ENCODE measurements around the gene TSC22D1. TPM values are rescaled to one million over a fixed set of nuclear protein-coding genes. Genes with fewer than 3 reads are reported as not detected.
A peak's percentile ranks its signal among the peaks of the same experiment; 100 is the strongest.

The TSC22D1 gene
- total and polyA plus RNA-seq, 2 of the 4 experiments (the other 2 are of a cell fraction), result 30.8 to 42.2 TPM

GRCh38 chr13:44575035-44575434 lies 1.1 kb downstream of the TSC22D1 start:
- Histone ChIP-seq H2AFZ (replicated peaks; ENCODE audit: low read length, poor library complexity) (peak overlapping the region; percentile 11), H2BK5ac (ENCODE audit: low read depth, low read length, poor library complexity, severe bottlenecking) (peak overlapping the region; percentile 33), H3K4me3 (ENCODE audit: insufficient read depth, low read depth, low read length) (peak overlapping the region; percentile 80), H3K27ac (ENCODE audit: insufficient read depth, low read length) (peak overlapping the region; percentile 91), H2BK120ac (ENCODE audit: low read depth, low read length) (no peak overlapping the region), H4K5ac (ENCODE audit: low read depth, low read length) (no peak overlapping the region; the same call in 1 of the 2 replicates), H3K14ac (replicated peaks; ENCODE audit: low read depth, low read length) (peak overlapping the region; percentile 48), H3K27me3 (ENCODE audit: control insufficient read depth, insufficient read depth, low read length) (no peaks in the 10 kb centered on the region), H2BK15ac (ENCODE audit: low read depth, low read length) (0 out of 3 replicates have a peak overlapping the region, but pooled peaks have one; percentile 28), H2BK20ac (ENCODE audit: low read depth, low read length) (no peak overlapping the region), H3K4ac (ENCODE audit: low read depth, low read length) (peak overlapping the region; percentile 83), H3K4me2 (ENCODE audit: low read depth, low read length) (peak overlapping the region; percentile 94), H3K9me1 (ENCODE audit: insufficient read depth, low read length) (peaks cover 23% of the 10 kb centered on the region), H3K18ac (ENCODE audit: low read depth, low read length) (no peak overlapping the region), H3K79me1 (ENCODE audit: low read depth in 1 of 2, low read length in 2 of 2) (peaks cover 24 to 52% of the 10 kb centered on the region in 2 experiments), H3K4me1 (ENCODE audit: control insufficient read depth, insufficient read depth, low read length) (peaks cover 24% of the 10 kb centered on the region), H3K9me3 (ENCODE audit: control insufficient read depth, insufficient read depth, low read length) (no peaks in the 10 kb centered on the region), H3K36me3 (ENCODE audit: control insufficient read depth, insufficient read depth, low read length) (peaks cover 11% of the 10 kb centered on the region), H4K8ac (ENCODE audit: low read depth in 2 of 2, low read length in 2 of 2) (peak overlapping the region in 1 of 2 experiments; percentile 10; a peak in 1 of 4 replicates), H3K23ac (ENCODE audit: low read depth, low read length) (peak overlapping the region; percentile 87), H2AK9ac (replicated peaks; ENCODE audit: low read depth, low read length, poor library complexity) (peak overlapping the region; percentile 58), H3K9ac (ENCODE audit: low read depth, low read length) (peak overlapping the region; percentile 87), H4K91ac (ENCODE audit: insufficient read depth, low read depth, low read length) (peak overlapping the region; percentile 55; the same call in 1 of the 2 replicates), H2AK5ac (ENCODE audit: low read depth, low read length) (peak overlapping the region; percentile 53; the same call in 1 of the 2 replicates), H3K56ac (ENCODE audit: extremely low read depth, insufficient read depth, low read length) (peak overlapping the region; percentile 14; the same call in 1 of the 2 replicates), H4K20me1 (ENCODE audit: insufficient read depth, low read length) (peaks cover 35% of the 10 kb centered on the region)
- ATAC-seq (ENCODE audit: low read depth), result no peak
- no peak for DNase-seq
- no peak for TF ChIP-seq MXI1 (IDR thresholded peaks at IDR 0.05; ENCODE audit: borderline replicate concordance, low read depth, low read length)
- no peak for TF ChIP-seq ELK1 (IDR thresholded peaks at IDR 0.05; ENCODE audit: borderline replicate concordance, low read depth, low read length)
- TF ChIP-seq POLR2A (IDR thresholded peaks at IDR 0.05; ENCODE audit: low read depth, low read length), result no peak
- TF ChIP-seq BHLHE40 (IDR thresholded peaks at IDR 0.05; ENCODE audit: low read depth, low read length), result no peak
- no peak for TF ChIP-seq FOS (IDR thresholded peaks at IDR 0.05; ENCODE audit: low read depth, low read length)
- no peak for TF ChIP-seq CHD1 (IDR thresholded peaks at IDR 0.05; ENCODE audit: low read depth, low read length)
- TF ChIP-seq NFE2L2 (IDR thresholded peaks at IDR 0.05; ENCODE audit: low read depth, low read length), result no peak
- TF ChIP-seq MAZ (IDR thresholded peaks at IDR 0.05; ENCODE audit: borderline replicate concordance, low read depth, low read length), result no peak
- no peak for TF ChIP-seq USF2 (IDR thresholded peaks at IDR 0.05; ENCODE audit: low read depth, low read length)
- TF ChIP-seq CTCF (conservative IDR thresholded peaks at IDR 0.05; ENCODE audit: low read depth, low read length), result no peak
- no peak for TF ChIP-seq MAFK (IDR thresholded peaks at IDR 0.05; ENCODE audit: low read depth, low read length)
- TF ChIP-seq RFX5 (IDR thresholded peaks at IDR 0.05; ENCODE audit: low read depth, low read length), result no peak
- TF ChIP-seq RCOR1 (IDR thresholded peaks at IDR 0.05; ENCODE audit: insufficient replicate concordance, low read length), result no peak
- TF ChIP-seq RAD21 (IDR thresholded peaks at IDR 0.05; ENCODE audit: low read length), result no peak
- no peak for TF ChIP-seq CEBPB (IDR thresholded peaks at IDR 0.05; ENCODE audit: low read depth, low read length)
- no peak for TF ChIP-seq SMC3 (IDR thresholded peaks at IDR 0.05; ENCODE audit: low read depth, low read length)
- ChIA-PET CTCF (interaction anchor here (1.1 to 1.6 kb wide), 2 partner anchors 13 to 18 kb away, joined by 3 to 5 read pairs; no protein-coding TSS in a partner anchor), POLR2A (ENCODE audit: unreplicated experiment) (interaction anchor here (0.6 kb wide), 1 partner anchor 130 kb away, joined by 4 read pairs; no protein-coding TSS in a partner anchor)
- dilution Hi-C loops (cut with HindIII; ENCODE audit: low sequenced_read_pairs, unreplicated experiment) (no loop called here), in situ Hi-C loops (cut with MboI; ENCODE audit: low sequenced_read_pairs) (no loop called here), intact Hi-C loops (cut with micrococcal nuclease) (loop anchor here (2.0 to 5.0 kb wide), 5 partner anchors 92 to 310 kb away; no protein-coding TSS in a partner anchor)
- WGBS, 2 experiments (ENCODE audit: extremely low coverage in 2 of 2, insufficient read length in 1 of 2), result no CpG with 5 or more reads among the region's 1 CpG
- BruUV-seq (replicated peaks), result no TSS peak

Measured in IMR-90 (cell line).